ENCODE data around the gene SF3B1.
"Not testable (repeated sequence)": the region's sequence is repeated elsewhere in the genome, so short reads cannot be mapped to it uniquely, and the experiment has no call there.

SF3B1 gene

GRCh38 chr2:197434541-197435513 is at the start of gene SF3B1:
SF3B1 (minus strand) TSS chr2:197435028; CDS start chr2:197434999, 29 bp downstream.
- Mint-ChIP-seq H3K36me3 (peaks cover 16% of the 10 kb centered on the region), H3K27me3 (no peaks in the 10 kb centered on the region), H3K4me3 (peak within 1 kb of the TSS; percentile 90), H3K4me1 (peaks cover 58% of the 10 kb centered on the region), H3K9me3 (no peaks in the 10 kb centered on the region), H3K27ac (peak within 1 kb of the TSS; percentile 99)
- ATAC-seq = peak; percentile 99

DNA sequence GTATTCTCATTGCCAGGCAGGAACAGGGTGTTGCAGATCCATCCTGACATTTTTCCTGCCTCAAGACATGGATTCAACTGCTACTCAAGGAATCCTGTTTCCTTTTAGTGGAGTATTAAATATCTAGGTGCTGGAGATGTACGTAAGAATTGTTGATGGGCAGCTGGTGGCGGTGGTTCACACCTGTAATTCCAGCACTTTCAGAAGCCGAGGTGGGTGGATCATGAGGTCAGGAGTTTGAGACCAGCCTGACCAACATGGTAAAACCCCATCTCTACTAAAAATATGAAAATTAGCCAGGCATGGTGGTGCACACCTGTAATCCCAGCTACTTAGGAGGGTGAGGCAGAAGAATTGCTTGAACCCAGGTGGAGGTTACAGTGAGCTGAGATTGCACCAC is 49.4 kb upstream of the SF3B1 start:
- not testable (repeated sequence) for H3K27ac Mint-ChIP-seq, H3K4me1 Mint-ChIP-seq, H3K27me3 Mint-ChIP-seq, ATAC-seq, H3K4me3 Mint-ChIP-seq, H3K9me3 Mint-ChIP-seq
- H3K36me3 Mint-ChIP-seq = peaks cover 70% of the 10 kb centered on the region

GRCh38 chr2:197480165-197481036 is 45.6 kb upstream of the SF3B1 start:
- Mint-ChIP-seq H3K27me3 (no peaks in the 10 kb centered on the region), H3K9me3 (peaks cover 3% of the 10 kb centered on the region), H3K4me1 (no peaks in the 10 kb centered on the region), H3K36me3 (peaks cover 62% of the 10 kb centered on the region), H3K4me3 (no peak overlapping the region), H3K27ac (no peak overlapping the region)
- no peak for ATAC-seq

DNA sequence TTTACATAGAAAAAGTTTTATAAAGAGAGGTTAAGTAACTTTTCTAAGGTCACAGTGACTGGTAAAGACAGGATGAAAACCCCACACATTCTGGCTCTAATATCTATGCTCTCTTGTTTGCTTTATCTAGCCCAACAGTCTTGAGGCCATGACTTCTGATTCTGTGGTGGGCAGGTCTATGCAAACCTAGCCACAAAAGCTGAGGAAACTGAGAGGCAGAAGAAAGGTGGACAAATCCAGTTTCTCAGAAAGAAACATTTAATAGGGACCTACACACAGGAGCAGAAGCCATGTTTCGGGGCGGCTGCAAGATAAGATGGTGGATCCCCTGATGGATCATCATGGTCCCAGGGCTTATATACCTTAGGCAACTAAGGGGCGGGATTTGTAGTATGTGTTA is 43.0 kb upstream of the SF3B1 start:
- peaks cover 42% of the 10 kb centered on the region for H3K36me3 Mint-ChIP-seq
- no peak overlapping the region for H3K27ac Mint-ChIP-seq
- H3K4me3 Mint-ChIP-seq = no peak overlapping the region
- H3K27me3 Mint-ChIP-seq = no peaks in the 10 kb centered on the region
- no peaks in the 10 kb centered on the region for H3K9me3 Mint-ChIP-seq
- no peaks in the 10 kb centered on the region for H3K4me1 Mint-ChIP-seq
- ATAC-seq = no peak

DNA sequence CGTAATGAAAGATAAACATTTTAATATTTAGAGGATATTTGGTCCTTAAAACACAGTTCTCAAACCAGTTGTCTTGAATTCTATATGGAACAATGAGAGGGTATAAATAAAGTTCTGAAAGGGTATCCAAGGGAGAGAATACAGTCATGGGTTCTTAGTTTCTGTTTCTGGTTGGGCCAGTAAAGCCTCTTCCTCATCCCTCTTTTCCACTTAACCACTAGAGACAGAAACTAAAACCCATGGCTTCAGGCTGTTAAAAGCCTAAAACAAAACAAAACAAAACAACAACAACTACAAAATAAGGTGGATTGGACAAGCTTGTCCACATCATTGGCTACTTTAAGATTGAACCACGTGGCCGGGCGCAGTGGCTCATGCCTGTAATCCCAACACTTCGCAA is 37.3 kb upstream of the SF3B1 start:
- no peaks in the 10 kb centered on the region for H3K27me3 Mint-ChIP-seq
- H3K4me1 Mint-ChIP-seq = no peaks in the 10 kb centered on the region

GRCh38 chr2:197464175-197464574 is 29.3 kb upstream of the SF3B1 start:
- no peak for ATAC-seq
- H3K27me3 Mint-ChIP-seq = no peaks in the 10 kb centered on the region
- no peaks in the 10 kb centered on the region for H3K9me3 Mint-ChIP-seq
- H3K4me3 Mint-ChIP-seq = no peak overlapping the region
- no peak overlapping the region for H3K27ac Mint-ChIP-seq
- peaks cover 5% of the 10 kb centered on the region for H3K4me1 Mint-ChIP-seq
- H3K36me3 Mint-ChIP-seq = peaks cover 42% of the 10 kb centered on the region

More for the DNA sequence above, 37.3 kb upstream of the SF3B1 start:
- no peak overlapping the region for H3K4me3 Mint-ChIP-seq
- H3K27ac Mint-ChIP-seq = no peak overlapping the region
- no peak for ATAC-seq
- no peaks in the 10 kb centered on the region for H3K9me3 Mint-ChIP-seq
- H3K36me3 Mint-ChIP-seq = peaks cover 27% of the 10 kb centered on the region

- no peak overlapping the region for H3K4me3 Mint-ChIP-seq
- H3K27me3 Mint-ChIP-seq = no peaks in the 10 kb centered on the region
- H3K27ac Mint-ChIP-seq = no peak overlapping the region
- peaks cover 22% of the 10 kb centered on the region for H3K4me1 Mint-ChIP-seq
- peaks cover 26% of the 10 kb centered on the region for H3K36me3 Mint-ChIP-seq
- H3K9me3 Mint-ChIP-seq = no peaks in the 10 kb centered on the region
- no peak for ATAC-seq
Measured at GRCh38 chr2:197461057-197461456, 26.2 kb upstream of the SF3B1 start.

DNA sequence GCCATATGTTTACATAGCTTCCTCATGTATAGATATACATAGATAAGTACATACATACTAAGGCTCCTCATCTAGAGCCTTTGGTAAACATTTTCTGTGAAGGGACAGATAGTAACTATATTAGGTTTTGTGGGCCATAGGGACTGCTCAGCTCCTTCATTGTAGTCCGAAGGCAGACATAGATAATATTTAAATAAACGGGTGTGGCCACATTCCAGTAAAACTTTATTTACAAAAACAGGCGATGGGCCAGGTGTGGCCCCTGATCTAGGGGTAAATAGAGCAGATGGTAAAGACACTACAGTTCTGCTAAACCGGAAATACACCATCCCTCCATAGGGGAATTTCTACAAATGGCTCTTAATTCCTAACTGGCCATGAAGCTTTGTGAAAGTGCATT is 25.8 kb upstream of the SF3B1 start:
- H3K27ac Mint-ChIP-seq = no peak overlapping the region
- H3K36me3 Mint-ChIP-seq = peaks cover 25% of the 10 kb centered on the region
- ATAC-seq = no peak
- H3K9me3 Mint-ChIP-seq = no peaks in the 10 kb centered on the region
- no peaks in the 10 kb centered on the region for H3K27me3 Mint-ChIP-seq
- peaks cover 26% of the 10 kb centered on the region for H3K4me1 Mint-ChIP-seq
- no peak overlapping the region for H3K4me3 Mint-ChIP-seq

DNA sequence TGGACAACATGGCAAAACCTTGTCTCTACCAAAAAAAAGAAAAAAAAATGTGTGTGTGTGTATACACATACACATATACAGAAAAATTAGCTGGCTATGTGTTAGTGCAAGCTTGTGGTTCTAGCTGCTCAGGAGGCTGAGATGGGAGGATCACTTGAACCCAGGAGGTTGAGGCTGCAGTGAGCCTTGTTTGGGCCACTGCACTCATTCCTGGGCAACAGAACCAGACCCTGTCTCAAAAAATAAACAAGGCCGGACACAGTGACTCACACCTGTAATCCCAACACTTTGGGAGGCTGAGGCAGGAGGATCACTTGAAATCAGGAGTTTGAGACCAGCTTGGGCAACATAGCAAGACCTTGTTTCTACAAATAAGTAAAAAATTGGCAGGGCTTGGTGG is 20.6 kb upstream of the SF3B1 start:
- Mint-ChIP-seq H3K9me3 (no peaks in the 10 kb centered on the region), H3K27me3 (no peaks in the 10 kb centered on the region), H3K36me3 (peaks cover 11% of the 10 kb centered on the region), H3K4me1 (peaks cover 52% of the 10 kb centered on the region), H3K27ac (no peak overlapping the region), H3K4me3 (no peak overlapping the region)
- no peak for ATAC-seq

GRCh38 chr2:197454923-197455322 is 20.1 kb upstream of the SF3B1 start:
- H3K27ac Mint-ChIP-seq = no peak overlapping the region
- H3K9me3 Mint-ChIP-seq = no peaks in the 10 kb centered on the region
- H3K36me3 Mint-ChIP-seq = peaks cover 9% of the 10 kb centered on the region
- no peak for ATAC-seq
- peak overlapping the region; percentile 41 for H3K4me3 Mint-ChIP-seq
- peaks cover 50% of the 10 kb centered on the region for H3K4me1 Mint-ChIP-seq
- H3K27me3 Mint-ChIP-seq = no peaks in the 10 kb centered on the region

DNA sequence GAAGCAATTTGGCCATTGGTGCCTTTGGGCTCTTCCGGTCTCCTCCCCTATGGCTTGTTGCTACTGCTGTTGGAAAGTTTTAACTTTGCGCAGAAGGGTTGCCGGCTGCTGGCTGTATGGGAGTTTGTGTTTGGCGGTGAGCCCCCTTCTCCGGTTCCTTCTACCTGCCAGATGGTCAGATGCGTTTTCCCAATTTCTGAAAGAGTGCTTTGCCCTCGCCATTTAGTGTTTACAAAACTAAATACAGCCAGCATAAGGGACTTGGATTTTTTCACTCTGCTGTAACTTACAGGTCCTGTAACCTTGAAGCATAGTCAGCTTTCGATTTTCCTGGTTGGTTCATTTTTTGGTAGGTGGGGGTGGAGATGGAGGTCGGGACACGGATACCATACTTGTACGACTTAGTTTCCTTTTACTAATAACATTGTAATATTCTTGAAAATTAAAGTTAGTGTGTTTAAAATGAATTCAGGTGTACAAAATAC is 19.1 kb upstream of the SF3B1 start:
- H3K4me1 Mint-ChIP-seq = peaks cover 47% of the 10 kb centered on the region
- H3K9me3 Mint-ChIP-seq = no peaks in the 10 kb centered on the region
- H3K27me3 Mint-ChIP-seq = no peaks in the 10 kb centered on the region
- H3K36me3 Mint-ChIP-seq = peaks cover 5% of the 10 kb centered on the region
- peak overlapping the region; percentile 99 for H3K4me3 Mint-ChIP-seq
- H3K27ac Mint-ChIP-seq = peak overlapping the region; percentile 98
- peak; percentile 56 for ATAC-seq

DNA sequence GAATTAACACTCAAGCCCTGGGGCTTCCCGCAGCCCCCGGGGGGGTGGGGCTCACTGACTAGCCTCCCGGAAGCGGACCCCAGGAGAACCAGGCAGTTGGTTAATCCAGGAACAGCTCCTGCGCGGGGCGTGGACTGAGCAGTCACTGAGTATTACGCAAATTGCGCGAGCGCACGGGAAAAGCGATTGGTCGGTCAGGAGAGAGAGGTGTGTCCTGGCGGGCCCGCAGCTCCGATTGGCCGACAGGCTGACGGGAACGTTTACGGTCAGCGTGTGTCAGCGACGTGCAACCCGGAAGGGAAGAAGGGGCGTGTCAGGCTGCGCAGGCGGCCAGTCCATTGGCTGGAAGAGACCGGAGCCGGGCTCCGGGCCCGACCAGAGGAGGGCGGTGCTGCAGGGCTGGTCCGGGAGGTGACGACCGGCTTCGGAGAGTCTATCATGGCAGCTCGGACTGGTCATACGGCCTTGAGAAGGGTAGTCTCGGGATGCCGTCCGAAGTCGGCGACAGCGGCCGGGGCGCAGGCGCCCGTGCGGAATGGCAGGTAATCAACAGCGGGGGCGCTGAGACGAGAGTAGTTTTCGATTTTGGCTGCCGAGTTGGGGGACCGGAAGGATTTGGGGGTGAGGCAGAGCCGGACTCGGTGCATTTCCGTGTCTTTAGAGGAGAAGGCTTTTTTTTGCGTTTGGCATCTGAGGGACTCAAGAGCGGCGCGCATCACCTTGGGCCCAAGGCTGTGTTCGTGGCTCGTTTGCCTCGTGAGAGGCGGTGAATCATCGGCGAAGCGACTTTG is 18.5 kb upstream of the SF3B1 start, which contains the start of gene COQ10B:
TSS of gene COQ10B (plus strand) at position 430 of the 791 bp plus-strand sequence. CDS start at position 439, 9 bp downstream.
- peaks cover 5% of the 10 kb centered on the region for H3K36me3 Mint-ChIP-seq
- no peaks in the 10 kb centered on the region for H3K9me3 Mint-ChIP-seq
- peak within 1 kb of the TSS; percentile 98 for H3K27ac Mint-ChIP-seq
- H3K27me3 Mint-ChIP-seq = no peaks in the 10 kb centered on the region
- ATAC-seq = peak; percentile 98
- H3K4me1 Mint-ChIP-seq = peaks cover 41% of the 10 kb centered on the region
- H3K4me3 Mint-ChIP-seq = peak within 1 kb of the TSS; percentile 99

DNA sequence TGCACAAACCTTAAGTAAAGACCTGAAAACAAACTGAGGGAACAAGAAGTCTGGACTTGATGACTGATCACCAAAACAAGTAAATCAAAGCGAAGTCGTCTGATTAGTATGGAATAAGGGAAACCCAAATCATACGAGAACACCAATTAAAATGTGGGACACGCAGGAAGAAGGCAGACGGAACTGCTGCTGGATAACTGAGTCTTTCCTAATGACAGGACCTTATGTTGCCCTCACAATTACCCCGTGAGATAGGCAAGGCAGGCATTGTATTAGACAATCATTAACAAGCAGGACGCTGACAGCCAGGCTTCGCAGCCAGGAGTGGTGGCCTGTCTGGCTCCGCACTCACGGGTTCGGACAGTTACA is 17.9 kb upstream of the SF3B1 start:
- no peak for ATAC-seq

DNA sequence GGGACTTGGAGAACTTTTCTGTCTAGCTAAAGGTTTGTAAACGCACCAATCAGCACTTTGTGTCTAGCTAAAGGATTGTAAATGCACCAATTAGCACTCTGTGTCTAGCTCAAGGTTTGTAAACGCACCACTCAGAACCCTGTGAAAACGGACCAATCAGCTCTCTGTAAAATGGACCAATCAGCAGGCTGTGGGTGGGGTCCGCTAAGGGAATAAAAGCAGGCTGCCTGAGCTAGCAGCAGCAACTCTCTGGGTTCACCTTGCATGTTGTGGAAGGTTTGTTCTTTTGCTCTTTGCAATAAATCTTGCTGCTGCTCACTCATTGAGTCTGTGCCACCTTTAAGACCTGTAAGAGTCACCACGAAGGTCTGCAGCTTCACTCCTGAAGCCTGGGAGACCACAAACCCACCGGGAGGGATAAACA is 16.1 kb upstream of the SF3B1 start:
- not testable (repeated sequence) for H3K4me3 Mint-ChIP-seq, ATAC-seq

More for the DNA sequence above, 17.9 kb upstream of the SF3B1 start:
- Mint-ChIP-seq H3K4me1 (peaks cover 35% of the 10 kb centered on the region), H3K27ac (peak overlapping the region; percentile 98), H3K27me3 (no peaks in the 10 kb centered on the region), H3K9me3 (no peaks in the 10 kb centered on the region), H3K4me3 (peak overlapping the region; percentile 99), H3K36me3 (peaks cover 5% of the 10 kb centered on the region)

More for the DNA sequence above, 16.1 kb upstream of the SF3B1 start:
- not testable (repeated sequence) for H3K9me3 Mint-ChIP-seq, H3K36me3 Mint-ChIP-seq, H3K27ac Mint-ChIP-seq, H3K27me3 Mint-ChIP-seq
- peaks cover 29% of the 10 kb centered on the region for H3K4me1 Mint-ChIP-seq

Measured in stimulated activated memory B cell treated with anti-CD40 and anti-IgM and Interleukin-4, amounts not matched to agents 10 μg/mL and 1 μg/mL and 100 μg/mL, for 72 hours (primary cell).